Naive thymus-derived CD4-positive, alpha-beta T cell (primary cell): ENCODE data around the gene RAP2C. TPM values are rescaled to one million over a fixed set of nuclear protein-coding genes. Genes with fewer than 3 reads are reported as not detected.
A peak's percentile ranks its signal among the peaks of the same experiment; 100 is the strongest.

ENCODE experiments used
- ATAC-seq: fragments of 150-1000 bp; cut with Tn5 transposase; 2 replicates; pipeline ENCODE4 v1.10.0; 2021; ENCODE audit warnings: mild to moderate bottlenecking, moderate library complexity
- CTCF ChIA-PET: fragments of 350-600 bp; sonication (Branson Sonifier 250); formaldehyde crosslinking; loops from one replicate; lab custom pipeline; 2021; ENCODE audit warnings: antibody characterized with exemption; lab: Charles Lee
- POLR2A ChIA-PET: fragments of 350-600 bp; sonication (Branson Sonifier 250); formaldehyde crosslinking; loops from one replicate; lab custom pipeline; 2021; ENCODE audit warnings: antibody characterized with exemption, inconsistent platforms; lab: Charles Lee
- DNase-seq, 9 donors: peaks; one replicate each; pipeline versions ENCODE4 v3.0.0 to v3.0.0-alpha.2; 2020 to 2022; ENCODE audit warnings: mixed read lengths in 1 of 9
- H3K27ac ChIP-seq: one replicate; pipeline ENCODE4 v1.7.0; 2013; ENCODE audit warnings: mild to moderate bottlenecking, low read depth, low read length, moderate library complexity
- H3K27me3 ChIP-seq, 2 donors: one replicate each; pipeline ENCODE4 v1.7.0; 2013; ENCODE audit warnings: low read length in 2 of 2, mild to moderate bottlenecking in 2 of 2, moderate library complexity in 2 of 2; ENCODE audit not compliant: control insufficient read depth in 2 of 2, insufficient read depth in 2 of 2
- H3K36me3 ChIP-seq, 3 experiments: 1 replicate in 2 of 3; 2 replicates in 1 of 3; pipeline ENCODE4 v1.7.0; 2013; ENCODE audit warnings: low read length in 3 of 3, mild to moderate bottlenecking in 3 of 3, moderate library complexity in 1 of 3; ENCODE audit not compliant: insufficient read depth in 3 of 3, control insufficient read depth in 2 of 3
- H3K4me1 ChIP-seq, 2 donors: one replicate each; pipeline ENCODE4 v1.7.0; 2013; ENCODE audit warnings: low read length in 2 of 2, mild to moderate bottlenecking in 2 of 2, moderate library complexity in 1 of 2; ENCODE audit not compliant: control insufficient read depth in 2 of 2, insufficient read depth in 2 of 2
- H3K4me3 ChIP-seq: 2 replicates; pipeline ENCODE4 v1.7.0; 2013; ENCODE audit warnings: mild to moderate bottlenecking, low read length
- H3K9me3 ChIP-seq, 3 experiments: 1 replicate in 2 of 3; 2 replicates in 1 of 3; pipeline ENCODE4 v1.7.0; 2013; ENCODE audit warnings: low read length in 3 of 3; ENCODE audit not compliant: control insufficient read depth in 2 of 3
- H3K27ac Mint-ChIP-seq, 9 donors: one replicate each; pipeline ENCODE4 v1.8.0; 2020 to 2022; ENCODE audit warnings: mixed read lengths in 9 of 9, mild to moderate bottlenecking in 8 of 9, moderate library complexity in 5 of 9, inconsistent platforms in 2 of 9
- H3K27me3 Mint-ChIP-seq, 5 donors: one replicate each; pipeline ENCODE4 v1.8.0; 2021 to 2022; ENCODE audit warnings: mixed read lengths in 5 of 5, mild to moderate bottlenecking in 1 of 5
- H3K36me3 Mint-ChIP-seq, 5 donors: one replicate each; pipeline ENCODE4 v1.8.0; 2020 to 2022; ENCODE audit warnings: mixed read lengths in 5 of 5, mild to moderate bottlenecking in 3 of 5, inconsistent platforms in 1 of 5
- H3K4me1 Mint-ChIP-seq, 7 donors: one replicate each; pipeline ENCODE4 v1.8.0; 2020 to 2022; ENCODE audit warnings: mixed read lengths in 7 of 7, mild to moderate bottlenecking in 3 of 7, inconsistent platforms in 1 of 7
- H3K4me3 Mint-ChIP-seq, 10 donors: one replicate each; pipeline ENCODE4 v1.8.0; 2020 to 2022; ENCODE audit warnings: mild to moderate bottlenecking in 10 of 10, mixed read lengths in 10 of 10, moderate library complexity in 6 of 10, inconsistent platforms in 2 of 10
- H3K9me3 Mint-ChIP-seq, 11 donors: one replicate each; pipeline ENCODE4 v1.8.0; 2020 to 2022; ENCODE audit warnings: mixed read lengths in 11 of 11, mild to moderate bottlenecking in 4 of 11, inconsistent platforms in 1 of 11, moderate library complexity in 1 of 11
- intact Hi-C, 2 donors: fragments of 100-400 bp; cut with micrococcal nuclease; formaldehyde crosslinking; loops; one replicate each; pipeline ENCODE4 v1.15.1; 2023
- polyA plus RNA-seq, 2 donors: library from polyadenylated mRNA; unstranded; fragments of 300-500 nt; fragmentation: Illumina TruSeq; gene quantifications; one replicate each; pipeline ENCODE4 v1.2.3, GENCODE V29; 2021
- total RNA-seq, 6 experiments: library from RNA in 5 of 6; stranded (reverse) in 5 of 6; gene quantifications; 1 replicate in 5 of 6; 2 replicates in 1 of 6; pipeline ENCODE4 v1.2.3 and lab custom pipeline; 2021 to 2026

The RAP2C gene
- total and polyA plus RNA-seq, 7 experiments from 2014 or later, result 11.7 to 34.7 (median 23.7) TPM

DNA sequence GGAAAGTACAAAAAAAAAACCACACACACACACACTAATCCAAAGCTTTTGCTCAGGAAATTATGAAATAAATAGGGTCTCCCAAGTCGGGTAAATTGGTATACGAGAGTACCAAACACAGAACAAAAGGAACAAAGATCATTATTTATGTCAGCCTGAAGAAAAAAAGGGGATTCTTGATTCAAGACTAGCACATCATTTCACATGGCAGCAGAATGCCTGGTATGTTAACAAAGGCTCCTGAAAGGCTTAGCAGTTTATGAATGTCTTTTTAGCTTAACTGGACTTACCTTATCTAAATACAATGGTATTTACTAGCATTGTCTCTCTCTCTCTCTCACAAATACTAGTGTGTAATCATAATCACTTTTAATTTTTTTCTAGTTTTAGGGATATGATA lies 11.3 kb downstream of the RAP2C start:
- peak overlapping the region in 3 of 10 donors; percentile 3 to 47 (median 5) for H3K4me3 Mint-ChIP-seq
- no peaks in the 10 kb centered on the region for H3K27me3 Mint-ChIP-seq
- peaks cover 0 to 18% (median 5%) of the 10 kb centered on the region in 5 donors for H3K36me3 Mint-ChIP-seq
- Histone ChIP-seq H3K9me3 (no peaks in the 10 kb centered on the region), H3K4me3 (no peak overlapping the region), H3K36me3 (peaks cover 3 to 5% (median 4%) of the 10 kb centered on the region in 3 experiments), H3K27ac (no peak overlapping the region), H3K4me1 (peaks cover 6 to 12% of the 10 kb centered on the region in 2 donors), H3K27me3 (no peaks in the 10 kb centered on the region)
- no peak for DNase-seq
- no peak for ATAC-seq
- peak overlapping the region in 1 of 9 donors; percentile 10 for H3K27ac Mint-ChIP-seq
- CTCF ChIA-PET, result no interaction called here
- H3K4me1 Mint-ChIP-seq, result peaks cover 13 to 60% (median 57%) of the 10 kb centered on the region in 7 donors
- H3K9me3 Mint-ChIP-seq, result no peaks in the 10 kb centered on the region
- intact Hi-C loops, result no loop called here
- POLR2A ChIA-PET, result interaction anchor here (0.6 to 1.0 kb wide), 2 partner anchors 9 to 11 kb away, joined by 3 read pairs; partner anchors contain the start of gene RAP2C

DNA sequence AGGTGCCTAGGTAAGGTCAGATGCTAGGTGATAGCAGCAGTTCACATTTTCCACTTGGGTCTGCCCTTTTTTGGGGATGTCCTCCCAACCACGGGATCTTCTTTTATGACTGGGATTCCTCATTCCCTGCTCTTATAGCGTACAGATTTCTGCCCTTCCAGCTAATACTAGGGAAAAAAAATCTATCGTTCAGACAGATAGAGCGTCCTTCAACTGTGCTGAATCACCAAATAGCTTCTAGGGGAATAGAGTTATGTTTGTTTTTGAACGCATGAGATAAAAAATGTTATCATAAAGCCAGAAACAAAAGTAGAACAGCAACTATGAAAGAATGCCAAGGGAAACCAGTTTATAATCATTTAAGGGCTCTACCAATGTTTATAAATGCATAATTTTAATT lies 13.0 kb downstream of the RAP2C start:
- Histone ChIP-seq H3K36me3 (peaks cover under 1 to 5% (median 4%) of the 10 kb centered on the region in 3 experiments), H3K4me1 (peaks cover 3 to 7% of the 10 kb centered on the region in 2 donors), H3K4me3 (no peak overlapping the region), H3K9me3 (no peaks in the 10 kb centered on the region), H3K27me3 (no peaks in the 10 kb centered on the region), H3K27ac (no peak overlapping the region)
- CTCF ChIA-PET, result no interaction called here
- DNase-seq (no peak), ATAC-seq (no peak)
- intact Hi-C loops, result no loop called here
- H3K27ac Mint-ChIP-seq, result peak overlapping the region in 1 of 9 donors; percentile 7
- H3K27me3 Mint-ChIP-seq, result no peaks in the 10 kb centered on the region
- no peaks in the 10 kb centered on the region for H3K9me3 Mint-ChIP-seq
- peaks cover 13 to 44% (median 41%) of the 10 kb centered on the region in 7 donors for H3K4me1 Mint-ChIP-seq
- POLR2A ChIA-PET, result no interaction called here
- H3K36me3 Mint-ChIP-seq, result peaks cover 0 to 11% (median 3%) of the 10 kb centered on the region in 5 donors
- H3K4me3 Mint-ChIP-seq, result peak overlapping the region in 2 of 10 donors; percentile 16 to 31

DNA sequence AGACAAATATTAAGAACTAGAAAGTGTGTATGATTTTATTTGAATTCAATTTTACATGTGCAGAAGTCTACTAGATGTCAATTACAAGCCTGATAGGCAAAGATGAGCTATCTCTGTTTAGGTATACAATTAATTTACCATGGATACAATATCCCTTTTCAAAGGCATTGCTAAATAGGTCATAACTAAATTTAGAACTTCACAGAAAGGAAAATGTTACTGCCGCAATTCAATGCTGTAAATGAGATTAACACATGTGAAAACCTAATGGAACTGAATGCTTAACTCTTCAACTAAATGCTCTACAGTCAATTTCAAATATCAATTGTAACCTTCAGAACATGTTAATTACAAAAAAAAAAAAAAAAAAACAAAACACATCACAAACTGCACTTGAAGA lies 14.6 kb downstream of the RAP2C start:
- Mint-ChIP-seq H3K27ac (no peak overlapping the region), H3K9me3 (no peaks in the 10 kb centered on the region), H3K4me1 (peaks cover 5 to 32% (median 25%) of the 10 kb centered on the region in 7 donors), H3K36me3 (peaks cover 0 to 3% (median 0%) of the 10 kb centered on the region in 5 donors), H3K27me3 (no peaks in the 10 kb centered on the region), H3K4me3 (no peak overlapping the region)
- intact Hi-C loops, result no loop called here
- ChIA-PET CTCF (no interaction called here), POLR2A (no interaction called here)
- no peak overlapping the region for H3K27ac ChIP-seq
- no peak overlapping the region for H3K4me3 ChIP-seq
- DNase-seq (no peak), ATAC-seq (no peak)
- no peaks in the 10 kb centered on the region for H3K9me3 ChIP-seq
- H3K36me3 ChIP-seq, result peaks cover 0 to 5% (median 4%) of the 10 kb centered on the region in 3 experiments
- H3K27me3 ChIP-seq, result no peaks in the 10 kb centered on the region
- peaks cover 0 to 7% of the 10 kb centered on the region in 2 donors for H3K4me1 ChIP-seq

DNA sequence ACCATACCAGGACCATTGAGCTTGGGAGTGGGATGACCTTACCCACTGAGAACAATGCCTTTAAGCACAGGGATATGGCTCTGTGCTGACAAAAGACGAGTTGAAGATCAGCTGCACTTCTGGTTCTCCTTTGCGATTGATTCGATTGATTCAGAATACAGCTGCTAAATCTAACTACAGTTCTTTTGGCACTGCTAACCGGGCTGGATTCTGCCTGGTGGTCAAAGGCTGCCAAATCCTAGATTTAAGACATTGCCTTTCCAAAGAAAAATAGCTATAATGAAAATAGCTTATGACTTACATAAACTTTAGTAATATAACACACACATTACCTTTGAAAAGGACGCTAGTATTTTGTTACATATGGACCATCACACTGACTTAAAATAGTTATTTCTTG lies 18.3 kb downstream of the RAP2C start:
- DNase-seq (no peak), ATAC-seq (no peak)
- Mint-ChIP-seq H3K27ac (no peak overlapping the region), H3K27me3 (no peaks in the 10 kb centered on the region), H3K36me3 (peaks cover 0 to 7% (median 4%) of the 10 kb centered on the region in 5 donors), H3K9me3 (peaks cover 0 to 5% (median 2%) of the 10 kb centered on the region in 11 donors), H3K4me1 (peaks cover 0 to 12% (median 4%) of the 10 kb centered on the region in 7 donors), H3K4me3 (no peak overlapping the region)
- no peaks in the 10 kb centered on the region for H3K4me1 ChIP-seq
- ChIA-PET CTCF (no interaction called here), POLR2A (no interaction called here)
- H3K27me3 ChIP-seq, result no peaks in the 10 kb centered on the region
- H3K27ac ChIP-seq, result no peak overlapping the region
- no peak overlapping the region for H3K4me3 ChIP-seq
- intact Hi-C loops, result no loop called here
- H3K9me3 ChIP-seq, result no peaks in the 10 kb centered on the region
- H3K36me3 ChIP-seq, result peaks cover 0 to 4% (median under 1%) of the 10 kb centered on the region in 3 experiments

DNA sequence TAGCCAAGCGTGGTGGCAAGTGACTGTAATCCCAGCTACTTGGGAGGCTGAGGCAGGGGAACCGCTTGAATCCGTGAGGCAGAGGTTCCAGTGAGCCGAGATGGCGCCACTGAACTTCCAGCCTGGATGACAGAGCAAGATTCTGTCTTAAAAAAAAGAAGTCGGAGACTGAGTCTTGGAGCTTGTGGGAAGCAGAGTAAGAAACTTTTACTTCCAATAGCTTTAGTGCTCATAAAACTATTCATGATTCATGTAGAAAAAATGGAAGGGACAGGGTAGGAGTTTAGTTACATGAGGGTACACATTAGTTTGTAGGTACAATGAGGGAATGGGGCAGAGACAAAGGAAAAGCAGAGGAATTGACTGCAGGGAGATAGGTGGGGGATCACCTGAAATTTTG lies 19.3 kb downstream of the RAP2C start:
- Mint-ChIP-seq H3K4me3 (no peak overlapping the region), H3K27ac (peak overlapping the region in 1 of 9 donors; percentile 38), H3K27me3 (no peaks in the 10 kb centered on the region), H3K4me1 (peaks cover 0 to 5% (median 2%) of the 10 kb centered on the region in 7 donors), H3K9me3 (peaks cover 0 to 5% (median 2%) of the 10 kb centered on the region in 11 donors), H3K36me3 (peaks cover 0 to 10% (median 5%) of the 10 kb centered on the region in 5 donors)
- intact Hi-C loops, result no loop called here
- Histone ChIP-seq H3K27me3 (no peaks in the 10 kb centered on the region), H3K4me1 (no peaks in the 10 kb centered on the region), H3K27ac (no peak overlapping the region), H3K4me3 (no peak overlapping the region), H3K9me3 (no peaks in the 10 kb centered on the region), H3K36me3 (peaks cover 0 to 4% (median 0%) of the 10 kb centered on the region in 3 experiments)
- ChIA-PET POLR2A (no interaction called here), CTCF (no interaction called here)
- no peak for ATAC-seq
- DNase-seq, result no peak

DNA sequence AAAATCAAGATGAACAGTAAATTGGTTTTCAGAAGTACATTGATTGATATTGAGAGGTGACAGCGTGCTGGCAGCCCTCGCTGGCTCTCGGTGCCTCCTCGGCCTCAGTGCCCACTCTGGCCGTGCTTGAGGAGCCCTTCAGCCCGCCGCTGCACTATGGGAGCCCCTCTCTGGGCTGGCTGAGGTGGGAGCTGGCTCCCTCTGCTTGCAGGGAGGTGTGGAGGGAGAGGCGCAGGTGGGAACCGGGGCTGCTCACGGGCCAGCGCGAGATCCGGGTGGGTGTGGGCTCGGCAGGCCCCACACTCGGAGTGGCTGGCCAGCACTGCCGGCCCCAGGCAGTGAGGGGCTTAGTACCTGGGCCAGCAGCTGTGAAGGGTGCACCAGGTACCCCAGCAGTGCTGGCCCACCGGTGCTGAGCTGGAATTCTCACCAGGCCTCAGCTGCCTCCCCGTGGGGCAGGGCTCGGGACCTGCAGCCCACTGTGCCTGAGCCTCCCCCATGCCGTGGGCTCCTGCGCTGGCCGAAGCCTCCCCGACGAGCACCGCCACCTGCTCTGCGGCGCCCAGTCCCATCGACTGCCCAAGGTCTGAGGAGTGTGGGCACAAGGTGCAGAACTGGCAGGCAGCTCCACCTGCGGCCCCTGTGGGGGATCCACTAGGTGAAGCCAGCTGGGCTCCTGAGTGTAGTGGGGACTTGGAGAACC lies 25.2 kb downstream of the RAP2C start:
- ChIA-PET CTCF (no interaction called here), POLR2A (no interaction called here)
- no peak overlapping the region for H3K4me3 ChIP-seq
- H3K27me3 Mint-ChIP-seq, result no peaks in the 10 kb centered on the region
- H3K36me3 Mint-ChIP-seq, result peaks cover 0 to 11% (median 5%) of the 10 kb centered on the region in 5 donors
- no peak overlapping the region for H3K27ac Mint-ChIP-seq
- H3K4me1 ChIP-seq, result no peaks in the 10 kb centered on the region
- H3K27me3 ChIP-seq, result no peaks in the 10 kb centered on the region
- no peak for ATAC-seq
- no peaks in the 10 kb centered on the region for H3K4me1 Mint-ChIP-seq
- no peak for DNase-seq
- no peaks in the 10 kb centered on the region for H3K36me3 ChIP-seq
- intact Hi-C loops, result no loop called here
- no peaks in the 10 kb centered on the region for H3K9me3 ChIP-seq
- no peak overlapping the region for H3K27ac ChIP-seq
- peaks cover 0 to 10% (median 2%) of the 10 kb centered on the region in 11 donors for H3K9me3 Mint-ChIP-seq
- H3K4me3 Mint-ChIP-seq, result no peak overlapping the region
